DND-41 (cell line): ENCODE results near the gene UBASH3B.

Experiments
- EZH2 ChIP-seq: IDR thresholded peaks from 3 replicates; pipeline ENCODE4 v1.6.1; 2012; ENCODE audit warnings: borderline replicate concordance, low read depth, mild to moderate bottlenecking, moderate library complexity, low read length, inconsistent platforms; ENCODE audit not compliant: severe bottlenecking
- TF ChIP-seq, protein P1 (sequence below): IDR thresholded peaks from 2 replicates; pipeline ENCODE4 v1.5.1; 2012; ENCODE audit warnings: borderline replicate concordance, low read length, moderate library complexity, mild to moderate bottlenecking; ENCODE audit not compliant: poor library complexity, severe bottlenecking; ENCODE audit errors: extremely low read depth

DNA sequence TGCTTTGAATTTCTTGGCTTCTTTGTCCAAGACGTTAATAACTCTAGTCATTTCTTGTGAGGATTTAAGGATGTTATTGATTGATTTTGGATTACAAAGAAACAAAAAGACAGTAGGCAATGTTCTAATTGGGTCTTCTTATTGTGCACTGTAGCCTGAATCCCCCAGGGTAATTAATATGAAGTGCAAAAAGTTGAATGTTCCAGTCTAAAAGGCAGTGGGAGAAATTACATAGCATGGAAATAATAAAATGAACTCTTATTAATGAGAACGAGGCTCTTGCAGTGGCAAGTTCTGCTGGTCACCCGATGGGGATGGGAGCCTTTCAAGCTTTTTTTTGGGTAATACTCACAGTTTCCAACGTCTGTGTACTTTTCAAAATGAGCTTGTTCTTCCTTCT lies 45.6 kb downstream of the UBASH3B start:
- TF ChIP-seq EZH2, result no peak
- TF ChIP-seq, protein P1, sequence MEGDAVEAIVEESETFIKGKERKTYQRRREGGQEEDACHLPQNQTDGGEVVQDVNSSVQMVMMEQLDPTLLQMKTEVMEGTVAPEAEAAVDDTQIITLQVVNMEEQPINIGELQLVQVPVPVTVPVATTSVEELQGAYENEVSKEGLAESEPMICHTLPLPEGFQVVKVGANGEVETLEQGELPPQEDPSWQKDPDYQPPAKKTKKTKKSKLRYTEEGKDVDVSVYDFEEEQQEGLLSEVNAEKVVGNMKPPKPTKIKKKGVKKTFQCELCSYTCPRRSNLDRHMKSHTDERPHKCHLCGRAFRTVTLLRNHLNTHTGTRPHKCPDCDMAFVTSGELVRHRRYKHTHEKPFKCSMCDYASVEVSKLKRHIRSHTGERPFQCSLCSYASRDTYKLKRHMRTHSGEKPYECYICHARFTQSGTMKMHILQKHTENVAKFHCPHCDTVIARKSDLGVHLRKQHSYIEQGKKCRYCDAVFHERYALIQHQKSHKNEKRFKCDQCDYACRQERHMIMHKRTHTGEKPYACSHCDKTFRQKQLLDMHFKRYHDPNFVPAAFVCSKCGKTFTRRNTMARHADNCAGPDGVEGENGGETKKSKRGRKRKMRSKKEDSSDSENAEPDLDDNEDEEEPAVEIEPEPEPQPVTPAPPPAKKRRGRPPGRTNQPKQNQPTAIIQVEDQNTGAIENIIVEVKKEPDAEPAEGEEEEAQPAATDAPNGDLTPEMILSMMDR, result no peak
